ENCODE data around the gene CHRD.

The CHRD gene

GRCh38 chr3:184347321-184348056, 32.4 kb upstream of the CHRD start:
- DNase-seq: no peak

GRCh38 chr3:184348057-184348382, 31.8 kb upstream of the CHRD start:
- DNase-seq: no peak

GRCh38 chr3:184349563-184350470, 30.0 kb upstream of the CHRD start:
- DNase-seq: no peak

- DNase-seq: no peak
Measured at GRCh38 chr3:184350618-184351017, 29.2 kb upstream of the CHRD start.

GRCh38 chr3:184351511-184352148, 28.2 kb upstream of the CHRD start:
- no peak for DNase-seq

- DNase-seq: no peak
Measured at GRCh38 chr3:184352149-184352785, 27.6 kb upstream of the CHRD start.

- DNase-seq: no peak
Measured at GRCh38 chr3:184352897-184353545, 26.8 kb upstream of the CHRD start.

- no peak for DNase-seq
Measured at GRCh38 chr3:184353546-184353941, 26.3 kb upstream of the CHRD start.

- peak; percentile 70 for DNase-seq
Measured at GRCh38 chr3:184354121-184354728, 25.6 kb upstream of the CHRD start.

- no peak for DNase-seq
Measured at GRCh38 chr3:184354754-184355153, 25.1 kb upstream of the CHRD start.

- DNase-seq: no peak
Measured at GRCh38 chr3:184355261-184356040, 24.4 kb upstream of the CHRD start.

- no peak for DNase-seq
Measured at GRCh38 chr3:184357248-184358123, 22.4 kb upstream of the CHRD start.

GRCh38 chr3:184358124-184358767, 21.6 kb upstream of the CHRD start:
- DNase-seq: no peak

- no peak for DNase-seq
Measured at GRCh38 chr3:184358921-184359350, 20.9 kb upstream of the CHRD start.

GRCh38 chr3:184359610-184360009, 20.2 kb upstream of the CHRD start:
- DNase-seq: no peak

- no peak for DNase-seq
Measured at GRCh38 chr3:184360070-184360928, 19.6 kb upstream of the CHRD start.

GRCh38 chr3:184360929-184361531, 18.8 kb upstream of the CHRD start:
- DNase-seq: no peak

GRCh38 chr3:184361532-184361931, 18.3 kb upstream of the CHRD start, which contains the start of the genes CLCN2 and POLR2H:
Gene CLCN2, minus strand, starts transcription at chr3:184361605. Its CDS starts 126 bp downstream, at chr3:184361479.
Gene POLR2H, plus strand, starts transcription at chr3:184361710. Its CDS starts 1,783 bp downstream, at chr3:184363493.
- peak; percentile 58 for DNase-seq

Measured in activated naive CD4-positive, alpha-beta T cell treated with anti-CD3 and anti-CD28 coated beads, Interleukin-2, amount 50 U/mL, for 16 hours (primary cell).